Activated naive CD4-positive, alpha-beta T cell treated with anti-CD3 and anti-CD28 coated beads, Interleukin-2, amount 10 ng/mL, durations not matched to agents 7 days and 5 days (primary cell): Measurements from ENCODE around the gene GRHL1.

ENCODE experiments used
- CTCF ChIA-PET: fragments of 350-600 bp; sonication (Branson Sonifier 250); formaldehyde crosslinking; loops from one replicate; lab custom pipeline; 2021; ENCODE audit warnings: antibody characterized with exemption; lab: Charles Lee
- DNase-seq: peaks from one replicate; pipeline ENCODE4 v3.0.0-alpha.2; 2020
- H3K27ac Mint-ChIP-seq: one replicate; pipeline ENCODE4 v1.8.0; 2021; ENCODE audit warnings: mild to moderate bottlenecking, moderate library complexity, mixed read lengths
- H3K27me3 Mint-ChIP-seq: one replicate; pipeline ENCODE4 v1.8.0; 2021; ENCODE audit warnings: mild to moderate bottlenecking, mixed read lengths
- H3K36me3 Mint-ChIP-seq: one replicate; pipeline ENCODE4 v1.8.0; 2021; ENCODE audit warnings: mixed read lengths
- H3K4me1 Mint-ChIP-seq: one replicate; pipeline ENCODE4 v1.8.0; 2021; ENCODE audit warnings: mixed read lengths
- H3K4me3 Mint-ChIP-seq: one replicate; pipeline ENCODE4 v1.8.0; 2021; ENCODE audit warnings: mild to moderate bottlenecking, moderate library complexity, mixed read lengths
- H3K9me3 Mint-ChIP-seq: one replicate; pipeline ENCODE4 v1.8.0; 2021; ENCODE audit warnings: mixed read lengths

The GRHL1 gene

DNA sequence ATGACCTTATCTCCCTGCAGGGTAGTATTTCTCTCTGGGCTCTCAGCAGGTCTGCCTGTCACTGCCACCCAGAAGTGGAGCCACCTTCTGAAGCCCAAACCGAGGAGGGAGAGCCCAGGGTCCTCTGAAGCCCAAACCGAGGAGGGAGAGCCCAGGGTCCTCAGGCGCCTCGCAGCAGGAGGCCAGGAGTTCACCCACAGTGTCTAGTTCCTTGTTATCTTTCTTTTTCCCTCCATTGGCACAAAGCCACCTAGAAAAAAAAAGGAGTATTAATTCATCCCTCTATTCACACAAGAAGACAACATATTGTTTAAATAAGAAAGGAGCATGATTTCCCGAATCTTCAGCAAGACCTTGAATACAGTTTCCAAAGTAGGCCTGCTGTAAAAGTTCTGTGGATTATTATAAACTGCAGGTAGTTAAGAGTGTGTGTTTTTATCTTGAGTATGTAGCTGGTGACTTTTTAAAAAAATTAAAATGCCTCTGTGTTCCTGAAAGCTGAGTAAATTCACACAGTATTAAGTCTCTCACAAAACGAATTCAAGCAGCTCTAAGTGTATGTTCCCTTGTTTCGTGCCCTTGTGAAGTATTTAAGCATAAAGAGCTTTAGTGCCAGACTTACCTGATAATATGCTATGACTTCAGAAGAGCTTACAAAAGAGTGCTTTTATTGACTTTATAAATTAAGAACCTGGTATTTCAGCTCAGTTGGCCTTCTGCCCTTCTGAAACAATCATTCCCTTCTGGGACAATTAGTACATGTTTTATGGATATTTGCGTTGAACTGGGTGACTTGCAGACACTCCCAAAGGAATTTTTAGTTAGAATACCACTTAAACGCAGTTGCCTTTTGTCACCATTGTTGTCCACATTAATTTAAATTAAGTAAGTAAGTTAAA, 11.7 kb upstream of the GRHL1 start:
- H3K4me3 Mint-ChIP-seq = no peak overlapping the region
- no peak overlapping the region for H3K27ac Mint-ChIP-seq
- CTCF ChIA-PET = interaction anchor here (0.6 kb wide), 1 partner anchor 44 kb away, joined by 3 read pairs; no protein-coding TSS in a partner anchor
- H3K36me3 Mint-ChIP-seq = peaks cover 5% of the 10 kb centered on the region
- peaks cover 28% of the 10 kb centered on the region for H3K27me3 Mint-ChIP-seq
- no peaks in the 10 kb centered on the region for H3K4me1 Mint-ChIP-seq
- H3K9me3 Mint-ChIP-seq = no peaks in the 10 kb centered on the region
- no peak for DNase-seq

DNA sequence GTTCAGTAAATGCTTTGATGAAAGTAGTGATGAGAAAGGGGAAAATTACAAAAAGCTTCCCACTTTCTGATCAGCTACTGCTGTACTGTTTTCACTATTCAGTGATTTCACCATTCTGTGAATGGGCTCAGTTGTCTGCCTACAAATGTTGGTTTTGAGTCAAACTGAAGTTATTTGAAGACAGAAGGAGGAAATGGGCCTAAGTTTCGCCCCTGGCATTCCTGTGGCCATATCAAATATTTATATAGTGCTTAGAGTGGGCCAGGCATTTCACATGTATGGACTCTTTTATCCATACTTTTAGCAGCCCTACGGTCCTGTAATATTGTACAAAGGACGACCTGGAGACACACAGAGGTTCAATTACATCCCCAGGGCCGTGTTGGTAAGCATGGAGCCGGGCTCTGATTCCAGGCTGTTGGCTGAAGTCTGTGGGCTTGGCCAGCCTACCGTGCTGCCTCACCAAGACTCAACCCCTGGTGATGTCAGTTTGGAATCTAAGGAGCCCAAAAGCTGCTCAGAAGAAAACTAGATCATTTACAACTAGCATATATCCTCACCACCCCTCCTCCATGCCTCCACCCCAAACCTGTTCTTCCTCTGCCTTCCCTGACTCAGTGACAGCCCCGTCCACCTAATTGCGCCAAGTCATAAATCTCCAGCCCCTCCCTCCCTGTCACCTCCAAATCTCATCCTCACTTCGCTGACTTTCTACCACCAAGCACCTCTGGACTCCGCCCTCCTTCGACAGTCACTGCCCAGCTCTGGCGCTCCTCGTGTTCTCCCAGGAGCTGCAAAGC, 10.1 kb upstream of the GRHL1 start:
- no peak overlapping the region for H3K27ac Mint-ChIP-seq
- CTCF ChIA-PET = interaction anchor here (0.6 kb wide), 1 partner anchor 97 kb away, joined by 3 read pairs; no protein-coding TSS in a partner anchor

DNA sequence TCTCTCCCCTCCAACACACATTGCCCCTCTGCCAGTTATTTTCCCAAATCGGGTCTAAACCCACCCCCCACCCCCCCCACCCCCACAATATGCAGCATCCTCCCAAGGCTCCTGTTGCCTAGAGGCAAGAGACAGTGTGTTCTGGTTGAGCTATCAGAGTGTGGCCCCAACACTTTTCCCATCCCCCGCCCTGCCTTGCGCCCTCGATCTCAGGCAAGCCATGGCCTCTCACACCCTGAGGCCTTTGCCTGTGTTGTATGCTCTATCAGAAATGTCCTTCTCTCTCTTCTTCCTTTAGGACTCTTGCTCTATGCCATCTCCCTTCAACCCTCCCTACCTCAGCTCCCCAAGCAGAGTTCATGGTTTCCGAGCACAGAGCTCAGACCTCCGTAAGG, 9.5 kb upstream of the GRHL1 start:
- H3K4me3 Mint-ChIP-seq = no peak overlapping the region
- peaks cover 40% of the 10 kb centered on the region for H3K27me3 Mint-ChIP-seq
- CTCF ChIA-PET = interaction anchor here (1.2 kb wide), 1 partner anchor 128 kb away, joined by 3 read pairs; no protein-coding TSS in a partner anchor
- no peaks in the 10 kb centered on the region for H3K36me3 Mint-ChIP-seq
- H3K9me3 Mint-ChIP-seq = no peaks in the 10 kb centered on the region
- H3K27ac Mint-ChIP-seq = peak overlapping the region; percentile 15
- H3K4me1 Mint-ChIP-seq = no peaks in the 10 kb centered on the region
- DNase-seq = no peak

More for the DNA sequence above, 10.1 kb upstream of the GRHL1 start:
- Mint-ChIP-seq H3K27me3 (peaks cover 40% of the 10 kb centered on the region), H3K4me1 (no peaks in the 10 kb centered on the region), H3K9me3 (no peaks in the 10 kb centered on the region), H3K36me3 (peaks cover 2% of the 10 kb centered on the region), H3K4me3 (no peak overlapping the region)
- DNase-seq = no peak

DNA sequence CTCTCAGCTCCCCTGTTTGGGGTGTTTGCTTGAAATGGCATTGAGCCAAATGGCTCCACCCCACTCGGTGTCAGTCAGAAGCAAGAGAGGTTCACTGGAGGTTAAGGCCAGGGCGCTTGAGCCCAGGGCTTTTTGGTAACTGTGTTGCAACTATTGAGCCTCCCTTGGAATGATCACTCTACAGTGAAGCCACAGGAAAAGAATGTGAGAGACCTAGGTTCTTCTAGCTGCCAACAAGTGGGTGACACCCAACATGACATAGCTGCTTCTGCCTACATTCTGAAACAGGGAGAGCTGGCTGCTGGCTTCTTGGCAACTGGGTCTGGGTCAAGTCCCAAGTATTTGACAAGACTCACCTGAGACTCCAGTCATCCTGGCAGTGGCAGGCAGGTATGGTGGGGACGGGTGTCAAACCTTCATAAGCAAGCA, 7.1 kb upstream of the GRHL1 start:
- Mint-ChIP-seq H3K4me1 (no peaks in the 10 kb centered on the region), H3K9me3 (no peaks in the 10 kb centered on the region), H3K4me3 (no peak overlapping the region), H3K27ac (no peak overlapping the region), H3K36me3 (no peaks in the 10 kb centered on the region), H3K27me3 (peaks cover 61% of the 10 kb centered on the region)
- CTCF ChIA-PET = interaction anchor here (2.1 kb wide), 1 partner anchor 12 kb away, joined by 7 read pairs; no protein-coding TSS in a partner anchor
- no peak for DNase-seq

DNA sequence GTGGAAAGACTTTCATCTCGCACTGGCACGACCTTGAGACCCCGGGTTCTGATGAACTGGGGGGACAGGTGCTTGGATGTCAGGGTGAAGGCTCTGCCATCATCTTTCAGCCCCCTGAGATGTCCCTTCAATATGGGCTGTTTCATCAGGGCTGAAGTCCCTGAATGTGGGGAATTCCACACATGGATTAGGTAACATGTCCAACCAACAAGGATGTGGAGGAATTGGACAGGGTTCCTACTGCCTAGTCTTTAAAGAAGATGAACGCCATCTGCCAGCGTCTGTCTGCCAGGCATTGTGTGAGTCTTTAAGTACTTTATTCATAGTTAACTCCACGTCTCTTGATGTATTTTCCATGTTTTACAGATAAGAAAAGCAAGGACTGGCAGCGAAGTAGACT, 5.9 kb upstream of the GRHL1 start:
- peaks cover 72% of the 10 kb centered on the region for H3K27me3 Mint-ChIP-seq
- H3K27ac Mint-ChIP-seq = no peak overlapping the region
- peaks cover 4% of the 10 kb centered on the region for H3K4me1 Mint-ChIP-seq
- H3K4me3 Mint-ChIP-seq = no peak overlapping the region
- CTCF ChIA-PET = interaction anchor here (2.1 kb wide), 1 partner anchor 13 kb away, joined by 7 read pairs; no protein-coding TSS in a partner anchor
- H3K9me3 Mint-ChIP-seq = no peaks in the 10 kb centered on the region
- no peak for DNase-seq
- no peaks in the 10 kb centered on the region for H3K36me3 Mint-ChIP-seq

DNA sequence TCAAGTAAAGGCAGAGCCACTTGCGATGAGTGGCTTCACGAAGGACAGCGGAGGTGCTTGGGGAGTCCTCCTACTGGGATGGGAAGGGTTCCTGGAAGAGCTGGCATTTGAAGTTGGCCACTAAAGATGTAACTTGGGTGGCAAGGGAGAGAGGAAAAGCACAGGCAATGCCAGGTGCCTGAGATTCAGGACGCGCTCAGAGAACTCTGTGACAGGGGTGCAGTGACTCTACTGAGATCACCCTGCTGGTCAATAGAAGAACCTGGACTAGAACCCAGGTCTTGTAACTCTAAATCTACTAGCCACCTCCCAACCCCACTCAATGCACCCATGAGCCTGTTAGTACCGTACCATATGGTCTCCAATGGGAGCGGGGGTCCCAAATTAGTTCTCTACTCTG, 5.4 kb upstream of the GRHL1 start:
- H3K4me1 Mint-ChIP-seq = peaks cover 5% of the 10 kb centered on the region
- CTCF ChIA-PET = no interaction called here
- H3K9me3 Mint-ChIP-seq = no peaks in the 10 kb centered on the region
- peaks cover 72% of the 10 kb centered on the region for H3K27me3 Mint-ChIP-seq
- no peak overlapping the region for H3K4me3 Mint-ChIP-seq
- H3K27ac Mint-ChIP-seq = no peak overlapping the region
- no peak for DNase-seq
- no peaks in the 10 kb centered on the region for H3K36me3 Mint-ChIP-seq

DNA sequence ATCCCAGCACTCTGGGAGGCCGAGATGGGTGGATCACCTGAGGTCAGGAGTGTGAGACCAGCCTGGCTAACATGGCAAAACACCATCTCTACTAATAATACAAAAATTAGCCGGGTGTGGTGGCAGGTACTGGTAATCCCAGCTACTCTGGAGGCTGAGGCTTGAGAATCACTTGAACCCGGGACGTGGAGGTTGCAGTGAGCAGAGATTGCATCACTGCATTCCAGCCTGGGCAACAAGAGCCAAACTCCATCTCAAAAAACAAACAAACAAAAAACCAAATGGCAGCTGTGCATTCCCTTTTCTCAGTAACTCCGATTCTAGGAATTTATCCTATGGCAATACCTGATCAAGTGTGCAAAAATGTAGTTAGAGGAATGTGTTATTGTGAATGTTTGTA, 4.7 kb upstream of the GRHL1 start:
- Mint-ChIP-seq H3K4me1 (peaks cover 5% of the 10 kb centered on the region), H3K36me3 (no peaks in the 10 kb centered on the region), H3K9me3 (no peaks in the 10 kb centered on the region), H3K4me3 (no peak overlapping the region), H3K27ac (no peak overlapping the region), H3K27me3 (peaks cover 72% of the 10 kb centered on the region)
- no peak for DNase-seq
- CTCF ChIA-PET = no interaction called here

DNA sequence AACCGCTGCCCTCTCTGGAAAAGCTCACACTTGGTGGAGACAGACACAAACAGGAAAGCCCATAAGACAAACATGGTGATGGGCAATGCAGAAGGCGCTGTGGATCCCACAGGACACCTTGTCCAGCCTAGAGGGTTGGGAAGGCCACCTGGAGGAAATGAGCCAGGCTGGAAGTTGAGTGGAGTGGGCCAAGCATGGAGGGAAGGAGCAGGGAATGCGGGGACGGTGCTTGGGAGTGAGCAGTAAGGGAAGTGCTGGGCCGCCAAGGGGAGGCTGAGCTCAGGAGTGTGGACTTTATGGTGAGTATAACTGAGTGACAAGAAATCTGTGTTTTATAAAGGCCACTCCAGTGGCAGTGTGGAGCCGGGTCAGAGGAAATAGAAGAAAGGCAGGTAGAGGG, 2.8 kb upstream of the GRHL1 start:
- Mint-ChIP-seq H3K4me1 (peaks cover 9% of the 10 kb centered on the region), H3K9me3 (no peaks in the 10 kb centered on the region), H3K27me3 (peaks cover 81% of the 10 kb centered on the region), H3K36me3 (no peaks in the 10 kb centered on the region), H3K27ac (no peak overlapping the region), H3K4me3 (no peak overlapping the region)
- no peak for DNase-seq
- CTCF ChIA-PET = interaction anchor here (0.6 to 1.6 kb wide), 2 partner anchors 9 to 11 kb away, joined by 5 to 6 read pairs; no protein-coding TSS in a partner anchor

DNA sequence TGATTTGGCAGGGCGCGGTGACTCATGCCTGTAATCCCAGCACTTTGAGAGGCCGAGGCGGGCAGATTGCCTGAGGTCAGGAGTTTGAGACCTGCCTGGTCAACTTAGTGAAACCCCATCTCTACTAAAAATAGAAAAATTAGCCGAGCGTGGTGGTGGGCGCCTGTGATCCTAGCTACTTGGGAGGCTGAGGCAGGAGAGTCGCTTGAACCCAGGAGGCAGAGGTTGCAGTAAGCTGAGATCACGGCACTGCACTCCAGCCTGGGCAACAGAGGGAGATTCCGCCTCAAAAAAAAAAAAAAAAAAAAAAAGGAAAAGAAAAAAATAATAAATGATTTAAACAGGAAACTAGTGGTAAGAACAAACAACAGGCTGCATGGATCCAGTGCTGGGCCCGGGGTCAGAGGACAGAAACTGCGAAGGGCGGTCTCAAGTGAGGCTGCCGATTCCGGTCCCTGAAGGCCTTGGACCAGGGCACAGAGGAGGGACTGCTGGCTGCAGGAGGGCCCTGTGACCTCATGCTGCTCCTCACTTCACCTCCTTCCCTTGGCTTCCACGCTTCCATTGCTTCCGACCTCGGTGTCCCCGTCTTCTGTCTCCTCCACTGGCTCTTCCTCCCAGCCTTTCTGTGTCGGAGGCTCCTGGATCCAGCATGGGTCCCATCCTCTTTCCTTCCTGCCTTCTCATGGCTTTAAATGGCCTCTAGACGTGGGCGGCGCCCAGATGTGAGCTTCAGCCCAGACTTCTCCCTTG, 2.1 kb upstream of the GRHL1 start:
- peak overlapping the region; percentile 83 for H3K4me3 Mint-ChIP-seq

DNA sequence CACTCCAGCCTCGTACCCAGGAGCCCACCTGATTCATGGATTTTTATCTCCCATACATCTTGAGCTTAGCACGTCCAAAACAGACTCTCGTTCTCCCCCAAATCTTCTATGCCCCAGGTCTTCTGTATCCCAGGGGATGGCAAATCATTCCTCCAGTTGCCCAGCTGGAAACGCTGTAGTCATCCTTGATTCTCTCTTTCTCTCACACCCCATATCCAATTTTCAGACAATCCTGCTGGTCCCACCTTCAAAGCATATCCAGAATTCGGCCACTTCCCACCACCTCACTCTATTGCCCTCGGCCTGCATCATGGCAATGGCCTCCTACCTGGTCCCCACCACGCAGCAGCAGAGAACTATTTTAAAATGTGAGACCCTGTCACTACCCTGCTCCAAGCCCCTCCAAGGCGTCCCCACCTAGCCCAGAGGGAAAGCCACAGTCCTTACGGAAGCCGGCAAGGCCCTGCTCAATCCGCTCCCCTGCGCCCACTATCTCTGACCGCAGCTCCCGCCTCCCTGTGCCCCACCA, 1.4 kb upstream of the GRHL1 start:
- CTCF ChIA-PET = interaction anchor here (0.6 kb wide), 1 partner anchor 22 kb away, joined by 3 read pairs; no protein-coding TSS in a partner anchor
- Mint-ChIP-seq H3K9me3 (no peaks in the 10 kb centered on the region), H3K4me1 (peaks cover 9% of the 10 kb centered on the region), H3K36me3 (no peaks in the 10 kb centered on the region), H3K4me3 (peak overlapping the region; percentile 83), H3K27me3 (peaks cover 85% of the 10 kb centered on the region), H3K27ac (no peak overlapping the region)
- DNase-seq = no peak

More for the DNA sequence above, 2.1 kb upstream of the GRHL1 start:
- H3K9me3 Mint-ChIP-seq = no peaks in the 10 kb centered on the region
- no peak for DNase-seq
- peaks cover 82% of the 10 kb centered on the region for H3K27me3 Mint-ChIP-seq
- H3K4me1 Mint-ChIP-seq = peaks cover 9% of the 10 kb centered on the region
- no peak overlapping the region for H3K27ac Mint-ChIP-seq
- no peaks in the 10 kb centered on the region for H3K36me3 Mint-ChIP-seq
- CTCF ChIA-PET = interaction anchor here (0.6 to 1.6 kb wide), 2 partner anchors 9 to 23 kb away, joined by 3 to 6 read pairs; no protein-coding TSS in a partner anchor

DNA sequence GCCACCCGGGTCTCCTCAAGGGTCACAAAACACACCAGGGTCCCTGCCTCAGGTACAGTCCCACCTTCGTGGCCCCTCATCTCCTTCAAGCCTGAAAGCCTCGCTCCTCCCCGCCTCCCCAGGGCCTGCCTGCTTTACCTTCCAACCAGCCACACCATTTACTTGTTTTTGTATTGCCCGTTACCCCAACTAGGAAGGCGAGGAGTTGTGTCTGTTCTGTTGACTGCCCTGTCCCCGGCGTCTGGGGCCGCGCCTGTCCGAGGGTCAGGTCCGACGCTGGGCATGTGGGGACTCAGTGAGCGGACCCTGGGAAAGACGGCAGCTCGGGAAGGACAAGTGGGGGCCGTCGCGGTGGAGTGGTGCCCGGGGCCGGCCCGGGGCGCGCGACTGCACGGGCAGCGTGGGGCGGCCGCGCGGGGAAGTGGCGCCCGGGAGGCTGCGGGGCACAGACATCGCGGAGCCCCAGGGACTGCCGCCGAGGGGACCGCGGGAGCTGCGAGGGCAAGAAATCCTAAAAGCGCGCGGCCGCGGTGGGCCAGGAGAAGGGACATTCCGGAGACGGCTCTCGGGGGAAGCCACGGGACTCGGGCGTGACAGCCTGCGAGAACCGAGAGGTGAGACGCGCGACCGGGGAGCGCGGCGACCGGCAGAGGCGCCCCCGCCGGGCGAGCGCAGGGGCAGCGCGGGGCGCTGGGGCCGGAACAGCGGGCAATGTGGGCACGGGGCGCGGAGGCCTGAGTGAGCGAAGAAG, 797 bp upstream of the GRHL1 start:
- Mint-ChIP-seq H3K9me3 (no peaks in the 10 kb centered on the region), H3K4me1 (peaks cover 9% of the 10 kb centered on the region), H3K36me3 (no peaks in the 10 kb centered on the region), H3K4me3 (peak overlapping the region; percentile 83), H3K27me3 (peaks cover 86% of the 10 kb centered on the region), H3K27ac (peak overlapping the region; percentile 4)
- peak; percentile 68 for DNase-seq
- CTCF ChIA-PET = interaction anchor here (0.6 kb wide), 1 partner anchor 22 kb away, joined by 3 read pairs; no protein-coding TSS in a partner anchor

DNA sequence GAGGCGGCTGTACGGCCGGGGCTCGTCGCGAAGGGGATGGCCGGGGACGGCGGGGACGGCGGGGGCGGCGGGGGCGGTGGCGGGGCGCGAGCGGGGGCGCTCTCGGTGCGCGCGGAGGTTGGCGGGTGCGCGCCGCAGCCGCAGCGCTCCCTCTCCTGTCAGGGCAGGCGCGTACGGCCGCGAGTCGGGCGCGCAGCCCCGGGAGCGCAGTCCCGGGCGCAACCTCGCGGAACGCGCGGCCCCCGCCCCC, 296 bp upstream of the GRHL1 start:
- CTCF ChIA-PET = no interaction called here
- Mint-ChIP-seq H3K27me3 (peaks cover 83% of the 10 kb centered on the region), H3K9me3 (no peaks in the 10 kb centered on the region), H3K36me3 (no peaks in the 10 kb centered on the region), H3K4me3 (peak overlapping the region; percentile 83), H3K27ac (no peak overlapping the region), H3K4me1 (peaks cover 9% of the 10 kb centered on the region)
- DNase-seq = no peak

DNA sequence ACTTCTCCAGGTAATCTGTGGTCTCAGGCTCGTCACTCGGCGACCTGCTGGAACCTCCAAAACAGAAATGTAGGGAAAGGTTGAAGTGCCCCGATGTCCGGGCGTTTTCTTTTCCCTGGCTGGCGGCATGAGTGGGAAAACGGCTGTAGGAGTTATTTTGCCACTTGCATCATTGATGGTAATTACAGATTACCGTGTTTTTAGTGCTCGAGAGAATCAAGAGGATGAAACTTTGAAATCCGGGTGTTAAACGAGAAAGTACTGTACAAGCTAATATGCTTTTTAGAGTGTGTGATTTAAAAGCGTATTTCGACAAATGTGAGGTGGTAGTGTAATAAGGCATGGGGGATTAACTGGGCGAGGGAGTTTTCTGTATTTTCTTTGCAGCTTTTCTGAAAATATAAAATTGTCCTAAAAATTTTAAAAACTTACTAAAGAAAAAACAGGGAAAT, 819 bp downstream of the GRHL1 start:
- Mint-ChIP-seq H3K27me3 (peaks cover 88% of the 10 kb centered on the region), H3K36me3 (no peaks in the 10 kb centered on the region), H3K4me1 (peaks cover 9% of the 10 kb centered on the region), H3K27ac (no peak overlapping the region), H3K9me3 (no peaks in the 10 kb centered on the region), H3K4me3 (peak overlapping the region; percentile 55)
- DNase-seq = no peak
- CTCF ChIA-PET = interaction anchor here (1.0 kb wide), 1 partner anchor 100 kb away, joined by 3 read pairs; no protein-coding TSS in a partner anchor
